ENCODE measurements around the gene RMDN3.

RMDN3 gene

DNA sequence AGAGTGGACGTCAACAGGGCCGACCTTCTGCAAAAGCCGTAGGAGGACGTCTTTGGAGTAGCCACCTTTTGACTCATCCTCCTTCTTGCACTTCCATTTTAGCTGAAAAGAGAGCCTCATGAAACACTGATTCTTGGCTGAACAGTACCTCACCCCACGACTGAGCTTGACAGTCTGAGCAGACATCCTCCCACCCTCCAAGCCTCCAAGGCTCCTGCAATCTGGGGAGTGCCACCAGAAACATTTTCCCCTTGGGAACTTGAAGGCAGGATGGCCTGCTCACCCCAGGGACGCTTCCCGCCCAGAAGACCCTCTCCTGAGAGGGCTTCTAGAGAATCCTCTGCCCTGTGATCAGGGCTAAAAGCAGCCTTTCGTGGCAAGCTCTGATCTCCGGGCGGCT is 20.0 kb upstream of the RMDN3 start:
- Histone ChIP-seq H3K4me1 (ENCODE audit: insufficient read depth, low read length, poor library complexity, severe bottlenecking) (peaks cover 21% of the 10 kb centered on the region), H2AFZ (ENCODE audit: low read length) (no peak overlapping the region), H3F3A (ENCODE audit: low read depth) (peaks cover 3% of the 10 kb centered on the region; the same call in 1 of the 2 replicates), H3K9me2 (replicated peaks; ENCODE audit: low read depth, low read length) (no peaks in the 10 kb centered on the region), H3K9ac (ENCODE audit: low read depth, low read length, poor library complexity, severe bottlenecking) (no peak overlapping the region), H3K9me3 (ENCODE audit: insufficient read depth, low read depth, low read length) (no peaks in the 10 kb centered on the region), H3K4me2 (ENCODE audit: low read depth, low read length, poor library complexity, severe bottlenecking) (no peak overlapping the region), H4K20me1 (ENCODE audit: insufficient read depth, low read length, poor library complexity, severe bottlenecking) (no peaks in the 10 kb centered on the region), H3K79me2 (ENCODE audit: insufficient read depth, low read length) (no peaks in the 10 kb centered on the region), H3K27me3 (ENCODE audit: insufficient read depth, low read length, poor library complexity, severe bottlenecking) (no peaks in the 10 kb centered on the region), H3K4me3 (ENCODE audit: low read length, poor library complexity, severe bottlenecking) (no peak overlapping the region), H3K36me3 (ENCODE audit: insufficient read depth, low read length) (peaks cover 29% of the 10 kb centered on the region)
- TF ChIP-seq EZH2phosphoT487 (IDR thresholded peaks at IDR 0.05; ENCODE audit: borderline replicate concordance), result no peak
- TF ChIP-seq, protein P1, sequence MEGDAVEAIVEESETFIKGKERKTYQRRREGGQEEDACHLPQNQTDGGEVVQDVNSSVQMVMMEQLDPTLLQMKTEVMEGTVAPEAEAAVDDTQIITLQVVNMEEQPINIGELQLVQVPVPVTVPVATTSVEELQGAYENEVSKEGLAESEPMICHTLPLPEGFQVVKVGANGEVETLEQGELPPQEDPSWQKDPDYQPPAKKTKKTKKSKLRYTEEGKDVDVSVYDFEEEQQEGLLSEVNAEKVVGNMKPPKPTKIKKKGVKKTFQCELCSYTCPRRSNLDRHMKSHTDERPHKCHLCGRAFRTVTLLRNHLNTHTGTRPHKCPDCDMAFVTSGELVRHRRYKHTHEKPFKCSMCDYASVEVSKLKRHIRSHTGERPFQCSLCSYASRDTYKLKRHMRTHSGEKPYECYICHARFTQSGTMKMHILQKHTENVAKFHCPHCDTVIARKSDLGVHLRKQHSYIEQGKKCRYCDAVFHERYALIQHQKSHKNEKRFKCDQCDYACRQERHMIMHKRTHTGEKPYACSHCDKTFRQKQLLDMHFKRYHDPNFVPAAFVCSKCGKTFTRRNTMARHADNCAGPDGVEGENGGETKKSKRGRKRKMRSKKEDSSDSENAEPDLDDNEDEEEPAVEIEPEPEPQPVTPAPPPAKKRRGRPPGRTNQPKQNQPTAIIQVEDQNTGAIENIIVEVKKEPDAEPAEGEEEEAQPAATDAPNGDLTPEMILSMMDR (conservative IDR thresholded peaks at IDR 0.05; ENCODE audit: low read length), result no peak

DNA sequence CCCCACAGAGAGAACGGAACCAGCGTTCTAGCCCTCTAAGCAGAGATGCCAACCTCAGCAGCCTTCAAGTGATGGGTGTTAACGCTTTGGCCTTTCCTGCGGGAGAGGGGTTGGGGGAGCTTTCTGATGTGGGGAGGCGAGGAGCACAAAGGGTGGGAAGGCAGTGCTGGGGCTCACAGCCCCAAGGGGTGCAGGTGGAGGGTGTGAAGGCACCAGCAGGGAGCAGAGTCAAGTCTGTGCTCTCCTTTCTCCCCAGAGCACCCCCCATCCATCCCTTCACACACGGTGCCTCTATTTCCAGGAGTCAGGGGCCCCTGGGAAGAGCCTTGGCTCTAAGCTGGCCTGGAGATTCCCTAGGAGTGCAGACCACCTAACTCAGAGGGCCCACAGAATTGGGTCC is 18.8 kb upstream of the RMDN3 start:
- Histone ChIP-seq H3K4me1 (ENCODE audit: insufficient read depth, low read length, poor library complexity, severe bottlenecking) (peaks cover 31% of the 10 kb centered on the region), H3K27me3 (ENCODE audit: insufficient read depth, low read length, poor library complexity, severe bottlenecking) (no peaks in the 10 kb centered on the region), H3F3A (ENCODE audit: low read depth) (peaks cover 13% of the 10 kb centered on the region), H3K9me2 (replicated peaks; ENCODE audit: low read depth, low read length) (no peaks in the 10 kb centered on the region), H3K4me2 (ENCODE audit: low read depth, low read length, poor library complexity, severe bottlenecking) (no peak overlapping the region), H3K36me3 (ENCODE audit: insufficient read depth, low read length) (peaks cover 23% of the 10 kb centered on the region), H3K9me3 (ENCODE audit: insufficient read depth, low read depth, low read length) (no peaks in the 10 kb centered on the region), H4K20me1 (ENCODE audit: insufficient read depth, low read length, poor library complexity, severe bottlenecking) (no peaks in the 10 kb centered on the region), H3K79me2 (ENCODE audit: insufficient read depth, low read length) (no peaks in the 10 kb centered on the region), H3K9ac (ENCODE audit: low read depth, low read length, poor library complexity, severe bottlenecking) (no peak overlapping the region), H2AFZ (ENCODE audit: low read length) (no peak overlapping the region), H3K4me3 (ENCODE audit: low read length, poor library complexity, severe bottlenecking) (no peak overlapping the region)
- TF ChIP-seq, protein P1 (conservative IDR thresholded peaks at IDR 0.05; ENCODE audit: low read length), result no peak
- TF ChIP-seq EZH2phosphoT487 (IDR thresholded peaks at IDR 0.05; ENCODE audit: borderline replicate concordance), result no peak

DNA sequence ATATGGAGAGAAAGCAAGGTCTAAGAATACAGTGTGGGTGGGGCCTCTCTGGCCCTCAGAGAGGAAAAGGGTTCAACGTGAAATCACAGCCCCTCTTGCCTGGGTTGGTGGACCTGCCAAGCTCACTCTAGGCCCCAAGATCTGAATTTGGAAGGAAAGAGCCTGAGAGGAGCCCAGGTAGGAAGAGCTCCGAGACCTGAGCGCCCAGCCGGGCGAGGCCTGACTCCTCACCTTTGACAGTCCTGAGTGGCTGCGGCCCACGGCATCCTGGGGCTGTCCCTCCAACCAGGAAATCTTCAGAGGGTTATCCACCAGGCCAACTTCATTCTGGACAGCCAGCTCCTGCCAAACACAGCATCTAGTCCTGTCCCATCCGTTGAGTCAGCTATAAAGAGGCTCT is 18.4 kb upstream of the RMDN3 start:
- no peak overlapping the region for H2AFZ ChIP-seq (ENCODE audit: low read length)
- peaks cover 19% of the 10 kb centered on the region for H3K36me3 ChIP-seq (ENCODE audit: insufficient read depth, low read length)
- H3K27me3 ChIP-seq (ENCODE audit: insufficient read depth, low read length, poor library complexity, severe bottlenecking), result no peaks in the 10 kb centered on the region
- peaks cover 13% of the 10 kb centered on the region for H3F3A ChIP-seq (ENCODE audit: low read depth)
- H3K4me3 ChIP-seq (ENCODE audit: low read length, poor library complexity, severe bottlenecking), result no peak overlapping the region
- no peaks in the 10 kb centered on the region for H3K9me3 ChIP-seq (ENCODE audit: insufficient read depth, low read depth, low read length)
- peaks cover 35% of the 10 kb centered on the region for H3K4me1 ChIP-seq (ENCODE audit: insufficient read depth, low read length, poor library complexity, severe bottlenecking)
- H3K79me2 ChIP-seq (ENCODE audit: insufficient read depth, low read length), result 0 out of 2 replicates have a peak, but pooled peaks cover under 1% of the 10 kb centered on the region
- no peaks in the 10 kb centered on the region for H3K9me2 ChIP-seq (replicated peaks; ENCODE audit: low read depth, low read length)
- no peaks in the 10 kb centered on the region for H4K20me1 ChIP-seq (ENCODE audit: insufficient read depth, low read length, poor library complexity, severe bottlenecking)
- no peak for TF ChIP-seq EZH2phosphoT487 (IDR thresholded peaks at IDR 0.05; ENCODE audit: borderline replicate concordance)
- TF ChIP-seq, protein P1 (conservative IDR thresholded peaks at IDR 0.05; ENCODE audit: low read length), result no peak
- no peak overlapping the region for H3K9ac ChIP-seq (ENCODE audit: low read depth, low read length, poor library complexity, severe bottlenecking)
- H3K4me2 ChIP-seq (ENCODE audit: low read depth, low read length, poor library complexity, severe bottlenecking), result no peak overlapping the region

Data from Loucy (cell line).